GM12878 (cell line): ENCODE data around the gene WDR26. TPM values are rescaled to one million over a fixed set of nuclear protein-coding genes. Genes with fewer than 3 reads are reported as not detected.

ENCODE experiments used
- ATAC-seq: fragments of 200-7000 bp; cut with Tn5 transposase; 3 replicates; pipeline ENCODE4 v1.9.1; 2020; ENCODE audit warnings: mild to moderate bottlenecking, moderate library complexity
- BruUV-seq: library from RNA; stranded (reverse); fragments of 400-500 nt; replicated peaks from 2 replicates; lab custom pipeline; 2021; lab: Mats Ljungman, UMichigan
- CTCF ChIA-PET: fragments of 300-600 bp; sonication (Branson Sonifier 250); formaldehyde crosslinking; extraction: SDS; loops from one replicate; lab custom pipeline; 2021; ENCODE audit warnings: inconsistent platforms; lab: Yijun Ruan, JAX
- POLR2A ChIA-PET: fragments of 350-600 bp; formaldehyde crosslinking; extraction: SDS; loops from one replicate; lab custom pipeline; 2021; ENCODE audit warnings: inconsistent platforms; lab: Charles Lee
- RAD21 ChIA-PET: fragments of 300-600 bp; sonication (Branson Sonifier 250); formaldehyde crosslinking; loops from one replicate; lab custom pipeline; 2023; ENCODE audit warnings: antibody characterized with exemption; ENCODE audit not compliant: unreplicated experiment; lab: Charles Lee
- SMC1A ChIA-PET: fragments of 300-600 bp; sonication (Branson Sonifier 250); formaldehyde crosslinking; loops from one replicate; lab custom pipeline; 2023; ENCODE audit not compliant: unreplicated experiment, uncharacterized antibody; lab: Charles Lee
- DNase-seq: peaks from one replicate; pipeline ENCODE4 v3.0.0-alpha.2; 2011; ENCODE audit warnings: low read depth, low spot score
- FAIRE-seq: peaks from 3 replicates; lab custom pipeline; 2011; peaks lifted over from hg19 to GRCh38; lab: Jason Lieb, UNC
- H2AFZ ChIP-seq: 2 replicates; pipeline ENCODE4 v1.6.0; 2011; ENCODE audit warnings: low read depth, low read length, control low read depth; ENCODE audit not compliant: control insufficient read depth
- H3K27ac ChIP-seq: 2 replicates; pipeline ENCODE4 v1.5.1; 2011; ENCODE audit warnings: control low read depth; ENCODE audit not compliant: control insufficient read depth, insufficient read depth
- H3K27me3 ChIP-seq, 2 experiments: replicated peaks in 1 of 2; 2 replicates each; pipeline versions ENCODE4 v1.6.0 to v1.6.1; 2011; ENCODE audit warnings: low read length in 1 of 2; ENCODE audit not compliant: control insufficient read depth in 2 of 2, insufficient read depth in 2 of 2
- H3K36me3 ChIP-seq, 2 experiments: 2 replicates each; pipeline ENCODE4 v1.5.1; 2011; ENCODE audit warnings: low read length in 1 of 2; ENCODE audit not compliant: control insufficient read depth in 2 of 2, insufficient read depth in 2 of 2
- H3K4me1 ChIP-seq: 2 replicates; pipeline ENCODE4 v1.6.1; 2011; ENCODE audit warnings: mild to moderate bottlenecking, low read length, moderate library complexity, mixed read lengths; ENCODE audit not compliant: control insufficient read depth, insufficient read depth
- H3K4me2 ChIP-seq: 2 replicates; pipeline ENCODE4 v1.6.0; 2011; ENCODE audit warnings: control low read depth; ENCODE audit not compliant: control insufficient read depth, insufficient read depth
- H3K4me3 ChIP-seq: fragments of 200-600 bp; sonication (generic); 2 replicates; pipeline ENCODE4 v1.5.1; 2016
- H3K79me2 ChIP-seq: 2 replicates; pipeline ENCODE4 v1.6.0; 2011; ENCODE audit warnings: low read length; ENCODE audit not compliant: control insufficient read depth, insufficient read depth
- H3K9ac ChIP-seq: 2 replicates; pipeline ENCODE4 v1.8.0; 2011; ENCODE audit warnings: low read length, control low read depth, mixed read lengths; ENCODE audit not compliant: control insufficient read depth, insufficient read depth
- H3K9me3 ChIP-seq: replicated peaks from 3 replicates; pipeline ENCODE4 v1.5.1; 2011; ENCODE audit warnings: mild to moderate bottlenecking, low read length; ENCODE audit not compliant: control insufficient read depth, insufficient read depth
- H4K20me1 ChIP-seq: 2 replicates; pipeline ENCODE4 v1.6.0; 2011; ENCODE audit not compliant: control insufficient read depth, insufficient read depth
- CREM ChIP-seq: IDR thresholded peaks from 2 replicates; pipeline ENCODE4 v1.6.1; 2014; ENCODE audit warnings: antibody characterized with exemption, low read depth
- E2F8 ChIP-seq: fragments of 450-650 bp; IDR thresholded peaks from 2 replicates; pipeline ENCODE4 v1.6.1; 2018; ENCODE audit warnings: mild to moderate bottlenecking, low read depth, moderate library complexity; ENCODE audit not compliant: partially characterized antibody
- MEF2B ChIP-seq: fragments of 450-650 bp; IDR thresholded peaks from 2 replicates; pipeline ENCODE4 v1.6.1; 2018; ENCODE audit warnings: mild to moderate bottlenecking, moderate library complexity; ENCODE audit not compliant: partially characterized antibody, poor library complexity, severe bottlenecking
- NFIC ChIP-seq: IDR thresholded peaks from 2 replicates; pipeline ENCODE4 v1.6.1; 2012; ENCODE audit warnings: low read depth, mild to moderate bottlenecking, inconsistent platforms, low read length, moderate library complexity
- PAX8 ChIP-seq: fragments of 450-650 bp; IDR thresholded peaks from 2 replicates; pipeline ENCODE4 v1.6.1; 2017; ENCODE audit warnings: mild to moderate bottlenecking, moderate library complexity
- SMARCA5 ChIP-seq: fragments of 450-650 bp; IDR thresholded peaks from 2 replicates; pipeline ENCODE4 v1.6.1; 2017; ENCODE audit warnings: mild to moderate bottlenecking
- TAF1 ChIP-seq: IDR thresholded peaks from 2 replicates; pipeline ENCODE4 v1.6.1; 2011; ENCODE audit warnings: mild to moderate bottlenecking, low read depth, low read length, borderline replicate concordance
- TCF12 ChIP-seq: IDR thresholded peaks from 2 replicates; pipeline ENCODE4 v1.6.1; 2011; ENCODE audit warnings: low read depth, mild to moderate bottlenecking, low read length
- ZNF24 ChIP-seq: fragments of 450-650 bp; IDR thresholded peaks from 2 replicates; pipeline ENCODE4 v1.6.1; 2017; ENCODE audit warnings: antibody characterized with exemption, mild to moderate bottlenecking
- ZNF622 ChIP-seq: fragments of 450-650 bp; IDR thresholded peaks from 2 replicates; pipeline ENCODE4 v1.6.1; 2017; ENCODE audit warnings: mild to moderate bottlenecking, inconsistent platforms
- WGBS: methylation state at CpG from one replicate; pipeline ENCODE4 v1.1.6; 2016; ENCODE audit warnings: low lambda C conversion rate; ENCODE audit not compliant: insufficient replicate concordance, insufficient coverage; ENCODE audit errors: missing lambda C conversion rate; 5-methylcytosine and 5-hydroxymethylcytosine counted together
- in situ Hi-C: fragments of 300-500 bp; cut with MboI; formaldehyde crosslinking; loops from 9 replicates; pipeline ENCODE4 v1.14.3; 2018; ENCODE audit warnings: mixed read lengths
- intact Hi-C: fragments of 100-400 bp; cut with micrococcal nuclease; formaldehyde crosslinking; loops from one replicate; pipeline ENCODE4 v1.14.2; 2022; ENCODE audit not compliant: unreplicated experiment
- polyA plus RNA-seq, 11 experiments: library from polyadenylated mRNA; depleted of rRNA in 4 of 11; unstranded in 6 of 11; stranded (reverse) in 5 of 11; fragments of >200 nt; fragmentation: Nextera tagmentation in 4 of 11; fragmentation: Illumina TruSeq in 1 of 11; extraction: Ambion mirVana in 4 of 11; extraction: Trizol in 1 of 11; gene quantifications; 1 replicate in 1 of 11; 2 replicates in 10 of 11; pipeline versions ENCODE4 v1.2.1 to v1.2.3, GENCODE V29; 2011 to 2016; ENCODE audit warnings: inconsistent platforms in 2 of 11, missing spikeins in 2 of 11, low read depth in 1 of 11
- total RNA-seq, 4 experiments: library from RNA; depleted of rRNA in 3 of 4; stranded (reverse); fragments of >200 nt in 3 of 4; fragmentation: Illumina TruSeq in 1 of 4; extraction: Trizol in 1 of 4; gene quantifications; 2 replicates each; pipeline versions ENCODE4 v1.2.1 to v1.2.3, GENCODE V29; 2013 to 2021

The WDR26 gene
- total and polyA plus RNA-seq, 10 of the 15 experiments (the other 5 are each of a cell fraction or from before 2014, with no cell fraction given): 6.6 to 47.0 (median 24.4) TPM

- 91% methylated on average over 5 of the region's 5 CpGs for WGBS
- no peaks in the 10 kb centered on the region for H3K9me3 ChIP-seq
- peaks cover 0 to 24% of the 10 kb centered on the region in 2 experiments; a peak in 3 of 4 replicates for H3K36me3 ChIP-seq
- no peak overlapping the region for H3K4me3 ChIP-seq
- H3K27me3 ChIP-seq: no peaks in the 10 kb centered on the region
- no peak overlapping the region for H3K9ac ChIP-seq
- H3K4me2 ChIP-seq: no peak overlapping the region
- H3K79me2 ChIP-seq: no peaks in the 10 kb centered on the region
- ATAC-seq: no peak
- no TSS peak for BruUV-seq
- FAIRE-seq: no peak
- H4K20me1 ChIP-seq: no peaks in the 10 kb centered on the region
- CTCF ChIA-PET: no interaction called here
- SMC1A ChIA-PET: no interaction called here
- POLR2A ChIA-PET: no interaction called here
- intact Hi-C loops: no loop called here
- H3K4me1 ChIP-seq: no peaks in the 10 kb centered on the region
- in situ Hi-C loops: no loop called here
- H3K27ac ChIP-seq: no peak overlapping the region
- no peak overlapping the region for H2AFZ ChIP-seq
- TF ChIP-seq ZNF622 (no peak), SMARCA5 (no peak), NFIC (no peak), MEF2B (no peak), ZNF24 (no peak), E2F8 (no peak), TAF1 (no peak), PAX8 (no peak), TCF12 (no peak), CREM (no peak)
- no peak for DNase-seq
- RAD21 ChIA-PET: interaction anchor here (0.6 kb wide), 1 partner anchor 108 kb away, joined by 3 read pairs; no protein-coding TSS in a partner anchor
These were observed 44.1 kb downstream of the WDR26 start for GRCh38 chr1:224390517-224390916.
